Endothelial cell of umbilical vein (primary cell): Measurements from ENCODE around the gene CCDC47. TPM values are rescaled to one million over a fixed set of nuclear protein-coding genes. Genes with fewer than 3 reads are reported as not detected.

Experiments used
- BruUV-seq: library from RNA; stranded (reverse); fragments of 400-500 nt; replicated peaks from 2 replicates; lab custom pipeline; 2021; lab: Mats Ljungman, UMichigan
- CTCF ChIA-PET: fragments of 300-600, 350-600 bp; sonication (Branson Sonifier 250); formaldehyde crosslinking; loops from one replicate; lab custom pipeline; 2021; ENCODE audit warnings: antibody characterized with exemption, inconsistent platforms; lab: Charles Lee
- POLR2A ChIA-PET: fragments of 300-600, 350-600 bp; sonication (Branson Sonifier 250); formaldehyde crosslinking; loops from one replicate; lab custom pipeline; 2021; ENCODE audit warnings: antibody characterized with exemption, inconsistent platforms; lab: Charles Lee
- DNase-seq: peaks from one replicate; pipeline ENCODE4 v3.0.0-alpha.2; 2011; ENCODE audit warnings: low read depth, low spot score
- FAIRE-seq: peaks from 2 replicates; lab custom pipeline; 2011; peaks lifted over from hg19 to GRCh38; lab: Jason Lieb, UNC
- H2AFZ ChIP-seq: 2 replicates; pipeline ENCODE4 v1.6.0; 2012; ENCODE audit warnings: low read depth, low read length, control low read depth, inconsistent platforms
- H3K27ac ChIP-seq: 2 replicates; pipeline ENCODE4 v1.5.1; 2011; ENCODE audit warnings: low read depth, mild to moderate bottlenecking, control low read depth, low read length, moderate library complexity; ENCODE audit not compliant: insufficient read depth
- H3K27me3 ChIP-seq, 2 experiments: 2 replicates each; pipeline versions ENCODE4 v1.6.0 to v1.6.1; 2011; ENCODE audit warnings: low read length in 2 of 2, mixed read lengths in 1 of 2; ENCODE audit not compliant: control insufficient read depth in 2 of 2, insufficient read depth in 2 of 2
- H3K36me3 ChIP-seq, 2 experiments: 2 replicates in 1 of 2; 3 replicates in 1 of 2; pipeline ENCODE4 v1.5.1; 2011; ENCODE audit warnings: low read length in 2 of 2, mild to moderate bottlenecking in 1 of 2, moderate library complexity in 1 of 2; ENCODE audit not compliant: control insufficient read depth in 2 of 2, insufficient read depth in 2 of 2; ENCODE audit errors: extremely low read depth in 1 of 2
- H3K4me1 ChIP-seq: 3 replicates; pipeline ENCODE4 v1.5.1; 2011; ENCODE audit warnings: mild to moderate bottlenecking, low read length; ENCODE audit not compliant: control insufficient read depth, insufficient read depth; ENCODE audit errors: extremely low read depth
- H3K4me2 ChIP-seq: 2 replicates; pipeline ENCODE4 v1.6.1; 2011; ENCODE audit warnings: low read length, control low read depth, mixed read lengths; ENCODE audit not compliant: insufficient read depth
- H3K4me3 ChIP-seq, 3 experiments: fragments of 200-600 bp in 1 of 3; sonication (generic), shearing (Covaris generic) in 1 of 3; replicated peaks in 1 of 3; 2 replicates each; pipeline ENCODE4 v1.5.1; 2011 to 2016; ENCODE audit warnings: control low read depth in 3 of 3, low read length in 3 of 3, mild to moderate bottlenecking in 2 of 3, inconsistent platforms in 1 of 3, low read depth in 1 of 3, moderate library complexity in 1 of 3; ENCODE audit not compliant: insufficient read depth in 1 of 3
- H3K79me2 ChIP-seq: 2 replicates; pipeline ENCODE4 v1.6.0; 2012; ENCODE audit warnings: low read length, inconsistent platforms; ENCODE audit not compliant: control insufficient read depth, insufficient read depth
- H3K9ac ChIP-seq: replicated peaks from 2 replicates; pipeline ENCODE3; 2011; ENCODE audit warnings: low read length, control low read depth; ENCODE audit not compliant: insufficient read depth; ENCODE audit errors: extremely low read depth
- H3K9me1 ChIP-seq: replicated peaks from 3 replicates; pipeline ENCODE4 v1.6.0; 2011; ENCODE audit warnings: mild to moderate bottlenecking, low read length; ENCODE audit not compliant: control insufficient read depth, insufficient read depth; ENCODE audit errors: extremely low read depth
- H3K9me3 ChIP-seq: replicated peaks from 2 replicates; pipeline ENCODE4 v1.5.1; 2012; ENCODE audit warnings: low read length, inconsistent platforms; ENCODE audit not compliant: control insufficient read depth, insufficient read depth
- H4K20me1 ChIP-seq: replicated peaks from 2 replicates; pipeline ENCODE3; 2011; ENCODE audit warnings: mild to moderate bottlenecking, low read length; ENCODE audit not compliant: control insufficient read depth, insufficient read depth; ENCODE audit errors: extremely low read depth
- EZH2 ChIP-seq: IDR thresholded peaks from 2 replicates; pipeline ENCODE4 v1.6.1; 2012; ENCODE audit warnings: borderline replicate concordance, low read depth, mild to moderate bottlenecking, moderate library complexity, low read length, inconsistent platforms; ENCODE audit not compliant: severe bottlenecking
- FOS ChIP-seq: IDR thresholded peaks from 2 replicates; pipeline ENCODE4 v1.6.1; 2011; ENCODE audit warnings: mild to moderate bottlenecking, low read length, moderate library complexity, borderline replicate concordance; ENCODE audit not compliant: insufficient read depth
- GATA2 ChIP-seq: IDR thresholded peaks from 2 replicates; pipeline ENCODE4 v1.7.0; 2011; ENCODE audit warnings: low read depth, mild to moderate bottlenecking, moderate library complexity, mixed read lengths, low read length; ENCODE audit not compliant: insufficient read length, insufficient read depth
- JUN ChIP-seq: IDR thresholded peaks from 2 replicates; pipeline ENCODE4 v1.6.1; 2011; ENCODE audit warnings: borderline replicate concordance, low read depth; ENCODE audit not compliant: insufficient read length, insufficient read depth
- POLR2AphosphoS5 ChIP-seq: IDR thresholded peaks from 2 replicates; pipeline ENCODE4 v1.6.1; 2012; ENCODE audit warnings: low read depth, mild to moderate bottlenecking, control low read depth, low read length, moderate library complexity; ENCODE audit not compliant: insufficient read depth
- dilution Hi-C: fragments of 300-500 bp; cut with MboI; formaldehyde crosslinking; loops from one replicate; pipeline ENCODE4 v1.15.0; 2019; ENCODE audit warnings: low sequenced_read_pairs; ENCODE audit not compliant: extremely low pct_ligation_motif_present
- intact Hi-C: fragments of 100-400 bp; cut with micrococcal nuclease; formaldehyde crosslinking; loops from one replicate; pipeline ENCODE4 v1.10.0; 2022
- polyA plus RNA-seq, 4 experiments: library from polyadenylated mRNA; depleted of rRNA in 3 of 4; stranded (reverse) in 3 of 4; unstranded in 1 of 4; fragments of >200 nt; gene quantifications; 2 replicates each; pipeline versions ENCODE4 v1.2.1 to v1.2.3, GENCODE V29; 2011 to 2012; ENCODE audit warnings: missing spikeins in 1 of 4
- total RNA-seq: library from RNA; stranded (reverse); gene quantifications from 2 replicates; pipeline ENCODE4 v1.2.3, GENCODE V29; 2021
- TF ChIP-seq, protein P1 (sequence below), 2 donors: IDR thresholded peaks; 1 replicate in 1 of 2; 2 replicates in 1 of 2; pipeline ENCODE4 v1.5.1; 2011; ENCODE audit warnings: low read length in 2 of 2, mild to moderate bottlenecking in 2 of 2, moderate library complexity in 2 of 2, control low read depth in 1 of 2, inconsistent platforms in 1 of 2, low read depth in 1 of 2; ENCODE audit not compliant: insufficient read depth in 1 of 2; ENCODE audit errors: extremely low read depth in 1 of 2
- TF ChIP-seq, protein P2 (sequence below): IDR thresholded peaks from 2 replicates; pipeline ENCODE4 v1.6.1; 2011; ENCODE audit not compliant: insufficient read depth, insufficient read length

The CCDC47 gene
- total and polyA plus RNA-seq, 2 donors (not counting 3 experiments of a cell fraction or from before 2014, with no cell fraction given) = 21.7 to 76.5 TPM

DNA sequence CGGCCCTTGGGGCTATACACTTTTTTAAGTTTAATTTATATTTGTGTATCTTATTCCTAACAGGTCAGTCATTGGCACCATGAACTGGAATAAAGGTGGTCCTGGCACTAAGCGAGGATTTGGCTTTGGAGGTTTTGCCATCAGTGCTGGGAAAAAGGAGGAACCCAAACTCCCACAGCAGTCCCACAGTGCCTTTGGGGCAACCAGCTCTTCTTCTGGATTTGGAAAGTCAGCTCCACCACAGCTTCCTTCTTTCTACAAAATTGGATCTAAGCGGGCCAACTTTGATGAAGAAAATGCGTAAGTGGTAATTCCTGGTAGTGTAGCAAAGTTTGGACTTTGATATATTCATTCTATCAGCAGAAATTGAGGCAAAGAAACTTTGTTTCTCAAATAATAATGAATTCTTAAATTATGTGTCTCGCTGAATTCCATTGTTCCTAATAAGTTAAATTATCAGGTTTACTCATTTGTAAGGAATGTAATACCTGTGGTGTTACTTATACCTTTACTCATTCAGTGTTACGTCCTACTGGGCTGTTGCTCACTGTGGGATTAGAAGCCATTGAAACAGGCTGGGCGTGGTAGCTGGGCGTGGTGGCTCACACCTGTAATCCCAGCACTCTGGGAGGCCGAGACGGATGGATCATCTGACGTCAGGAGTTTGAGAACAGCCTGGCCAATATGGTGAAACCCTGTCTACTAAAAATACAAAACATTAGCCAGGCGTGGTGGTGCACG, 13.7 kb upstream of the CCDC47 start:
- H3K9ac ChIP-seq = no peak overlapping the region
- CTCF ChIA-PET = interaction anchor here (1.3 kb wide), 1 partner anchor 361 kb away, joined by 5 read pairs; no protein-coding TSS in a partner anchor

More for the DNA sequence above, 13.7 kb upstream of the CCDC47 start:
- no peak for FAIRE-seq
- no peak overlapping the region for H3K27ac ChIP-seq
- no peak for DNase-seq
- no peaks in the 10 kb centered on the region for H3K9me3 ChIP-seq
- TF ChIP-seq FOS = no peak
- no peak for TF ChIP-seq JUN
- no peak for TF ChIP-seq POLR2AphosphoS5
- TF ChIP-seq GATA2 = no peak
- TF ChIP-seq, protein P1, sequence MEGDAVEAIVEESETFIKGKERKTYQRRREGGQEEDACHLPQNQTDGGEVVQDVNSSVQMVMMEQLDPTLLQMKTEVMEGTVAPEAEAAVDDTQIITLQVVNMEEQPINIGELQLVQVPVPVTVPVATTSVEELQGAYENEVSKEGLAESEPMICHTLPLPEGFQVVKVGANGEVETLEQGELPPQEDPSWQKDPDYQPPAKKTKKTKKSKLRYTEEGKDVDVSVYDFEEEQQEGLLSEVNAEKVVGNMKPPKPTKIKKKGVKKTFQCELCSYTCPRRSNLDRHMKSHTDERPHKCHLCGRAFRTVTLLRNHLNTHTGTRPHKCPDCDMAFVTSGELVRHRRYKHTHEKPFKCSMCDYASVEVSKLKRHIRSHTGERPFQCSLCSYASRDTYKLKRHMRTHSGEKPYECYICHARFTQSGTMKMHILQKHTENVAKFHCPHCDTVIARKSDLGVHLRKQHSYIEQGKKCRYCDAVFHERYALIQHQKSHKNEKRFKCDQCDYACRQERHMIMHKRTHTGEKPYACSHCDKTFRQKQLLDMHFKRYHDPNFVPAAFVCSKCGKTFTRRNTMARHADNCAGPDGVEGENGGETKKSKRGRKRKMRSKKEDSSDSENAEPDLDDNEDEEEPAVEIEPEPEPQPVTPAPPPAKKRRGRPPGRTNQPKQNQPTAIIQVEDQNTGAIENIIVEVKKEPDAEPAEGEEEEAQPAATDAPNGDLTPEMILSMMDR (IDR thresholded peaks at IDR 0.05; ENCODE audit: extremely low read depth in 1 of 2, insufficient read depth in 1 of 2, low read depth in 1 of 2, low read length in 2 of 2) = no peak
- TF ChIP-seq, protein P2, sequence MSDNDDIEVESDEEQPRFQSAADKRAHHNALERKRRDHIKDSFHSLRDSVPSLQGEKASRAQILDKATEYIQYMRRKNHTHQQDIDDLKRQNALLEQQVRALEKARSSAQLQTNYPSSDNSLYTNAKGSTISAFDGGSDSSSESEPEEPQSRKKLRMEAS = no peak
- no peak for TF ChIP-seq EZH2
- dilution Hi-C loops (no loop called here), intact Hi-C loops (no loop called here)
- H3K79me2 ChIP-seq = peaks cover 65% of the 10 kb centered on the region
- no peaks in the 10 kb centered on the region for H3K9me1 ChIP-seq
- peaks cover 9 to 12% of the 10 kb centered on the region in 2 experiments for H3K36me3 ChIP-seq
- peaks cover 4% of the 10 kb centered on the region for H3K4me1 ChIP-seq
- BruUV-seq = no TSS peak
- H4K20me1 ChIP-seq = peaks cover 8% of the 10 kb centered on the region
- POLR2A ChIA-PET = no interaction called here
- no peak overlapping the region for H3K4me3 ChIP-seq
- H2AFZ ChIP-seq = no peak overlapping the region
- no peaks in the 10 kb centered on the region for H3K27me3 ChIP-seq
- H3K4me2 ChIP-seq = no peak overlapping the region
